ENCODE results near the gene BAX. TPM values are rescaled to one million over a fixed set of nuclear protein-coding genes. Genes with fewer than 3 reads are reported as not detected.

BAX gene
- total RNA-seq, 1 donor from 2014 or later: 25.6 TPM

- DNase-seq (ENCODE audit: low spot score): no peak
- intact Hi-C loops (cut with DNase I): loop anchor here (10.0 kb wide), 1 partner anchor 207 kb away; no protein-coding TSS in a partner anchor
These were observed 43.3 kb downstream of the BAX start for GRCh38 chr19:48997972-48998371.

- intact Hi-C loops (cut with DNase I): loop anchor here (10.0 kb wide), 1 partner anchor 205 kb away; no protein-coding TSS in a partner anchor
- DNase-seq (ENCODE audit: low spot score): no peak
These were observed 45.0 kb downstream of the BAX start for GRCh38 chr19:48999481-49000325.

GRCh38 chr19:49004133-49004532, 49.5 kb downstream of the BAX start:
- intact Hi-C loops (cut with DNase I): no loop called here
- DNase-seq (ENCODE audit: low spot score): no peak

GRCh38 chr19:49004964-49005614, 50.4 kb downstream of the BAX start:
- intact Hi-C loops (cut with DNase I): no loop called here
- no peak for DNase-seq (ENCODE audit: low spot score)

GRCh38 chr19:49006905-49007304, 52.2 kb downstream of the BAX start:
- intact Hi-C loops (cut with DNase I): no loop called here
- DNase-seq (ENCODE audit: low spot score): no peak

GRCh38 chr19:49009828-49010227, 55.2 kb downstream of the BAX start:
- intact Hi-C loops (cut with DNase I): no loop called here
- no peak for DNase-seq (ENCODE audit: low spot score)

- intact Hi-C loops (cut with DNase I): no loop called here
- no peak for DNase-seq (ENCODE audit: low spot score)
These were observed 55.8 kb downstream of the BAX start for GRCh38 chr19:49010453-49010852.

- DNase-seq (ENCODE audit: low spot score): no peak
- intact Hi-C loops (cut with DNase I): no loop called here
These were observed 56.5 kb downstream of the BAX start for GRCh38 chr19:49011194-49011593.

Small RNA genes lying within 50 kb of the gene (microRNA-seq; reads per million reads assigned to microRNA genes)
- gene MIR6798: not detected

Other genes with a start within 250 kb of the BAX start
- gene MAMSTR, start 235.2 kb upstream of the BAX start, total RNA-seq: 3.2 TPM
- 13.6 TPM for gene RASIP1, start 214.3 kb upstream of the BAX start, total RNA-seq
- gene IZUMO1, start 208.0 kb upstream of the BAX start, total RNA-seq: 0.83 TPM
- 1.6 TPM for gene FUT1, start 202.2 kb upstream of the BAX start, total RNA-seq
- not detected for gene FGF21, start 199.4 kb upstream of the BAX start, total RNA-seq
- 48.9 TPM for gene BCAT2, start 143.8 kb upstream of the BAX start, total RNA-seq
- gene HSD17B14, start 118.4 kb upstream of the BAX start, total RNA-seq: 1.9 TPM
- 106 TPM for gene PLEKHA4, start 86.3 kb upstream of the BAX start, total RNA-seq
- 87.0 TPM for gene PPP1R15A, start 82.5 kb upstream of the BAX start, total RNA-seq
- gene TULP2, start 56.1 kb upstream of the BAX start, total RNA-seq: 0.67 TPM
- gene NUCB1, start 54.6 kb upstream of the BAX start, total RNA-seq: 276 TPM
- gene DHDH, start 21.2 kb upstream of the BAX start, total RNA-seq: not detected
- gene FTL, start 10.4 kb downstream of the BAX start, total RNA-seq: 827 TPM
- gene GYS1, start 38.4 kb downstream of the BAX start, total RNA-seq: 175 TPM
- 39.2 TPM for gene RUVBL2, start 39.0 kb downstream of the BAX start, total RNA-seq
- not detected for gene LHB, start 62.2 kb downstream of the BAX start, total RNA-seq
- not detected for gene CGB3, start 69.5 kb downstream of the BAX start, total RNA-seq
- gene CGB2, start 77.0 kb downstream of the BAX start, total RNA-seq: not detected
- not detected for gene CGB1, start 82.0 kb downstream of the BAX start, total RNA-seq
- gene CGB5, start 89.0 kb downstream of the BAX start, total RNA-seq: not detected
- gene CGB8, start 94.2 kb downstream of the BAX start, total RNA-seq: not detected
- not detected for gene CGB7, start 102.9 kb downstream of the BAX start, total RNA-seq
- gene NTF4, start 109.9 kb downstream of the BAX start, total RNA-seq: not detected
- 0.27 TPM for gene KCNA7, start 117.8 kb downstream of the BAX start, total RNA-seq
- 137 TPM for gene SNRNP70, start 130.6 kb downstream of the BAX start, total RNA-seq
- 24.7 TPM for gene LIN7B, start 159.5 kb downstream of the BAX start, total RNA-seq
- 1.0 TPM for gene C19orf73, start 164.3 kb downstream of the BAX start, total RNA-seq
- gene PPFIA3, start 164.7 kb downstream of the BAX start, total RNA-seq: 10.1 TPM
- 907 TPM for gene HRC, start 200.5 kb downstream of the BAX start, total RNA-seq
- 44.1 TPM for gene TRPM4, start 202.9 kb downstream of the BAX start, total RNA-seq